OCI-LY3 (cell line): Measurements from ENCODE around the gene SQSTM1.

Experiments used
- H2AFZ ChIP-seq: fragments of 200-600, 300-600 bp; shearing (Covaris generic); 2 replicates; pipeline ENCODE4 v1.6.0; 2014; ENCODE audit warnings: antibody characterized with exemption, low read depth, low read length
- H3K27ac ChIP-seq: fragments of 200-600, 300-600 bp; sonication (generic); 2 replicates; pipeline ENCODE4 v1.5.1; 2014; ENCODE audit warnings: mild to moderate bottlenecking, low read length, moderate library complexity, mixed read lengths
- H3K27me3 ChIP-seq: fragments of 200-600, 300-600 bp; sonication (generic); 2 replicates; pipeline ENCODE4 v1.6.1; 2014; ENCODE audit warnings: low read depth, low read length, mixed read lengths
- H3K36me3 ChIP-seq: fragments of 200-600, 300-600 bp; sonication (generic); replicated peaks from 2 replicates; pipeline ENCODE3; 2014; ENCODE audit warnings: low read depth, low read length, mixed read lengths
- H3K4me1 ChIP-seq: fragments of 300-600, 200-600 bp; sonication (generic); 2 replicates; pipeline ENCODE4 v1.6.1; 2014; ENCODE audit warnings: low read length, mixed read lengths
- H3K4me2 ChIP-seq: fragments of 200-600, 300-600 bp; sonication (generic); 2 replicates; pipeline ENCODE4 v1.6.1; 2014; ENCODE audit warnings: low read length, mixed read lengths
- H3K4me3 ChIP-seq: fragments of 300-600, 200-600 bp; sonication (generic); 2 replicates; pipeline ENCODE4 v1.5.1; 2014; ENCODE audit warnings: antibody characterized with exemption, mild to moderate bottlenecking, low read length, moderate library complexity
- H3K79me2 ChIP-seq: fragments of 300-600, 200-600 bp; shearing (Covaris generic); 2 replicates; pipeline ENCODE4 v1.6.1; 2014; ENCODE audit warnings: mild to moderate bottlenecking, low read length, mixed read lengths
- H3K9ac ChIP-seq: fragments of 300-600, 200-600 bp; shearing (Covaris generic); 2 replicates; pipeline ENCODE4 v1.6.0; 2014; ENCODE audit warnings: mild to moderate bottlenecking, low read length, moderate library complexity
- H3K9me3 ChIP-seq: fragments of 200-600, 300-600 bp; shearing (Covaris generic); 2 replicates; pipeline ENCODE4 v1.6.1; 2014; ENCODE audit warnings: low read length, mixed read lengths; ENCODE audit not compliant: insufficient read depth
- H4K20me1 ChIP-seq: fragments of 200-600, 300-600 bp; sonication (generic); 2 replicates; pipeline ENCODE4 v1.6.1; 2016; ENCODE audit warnings: low read length, mixed read lengths; ENCODE audit not compliant: insufficient read depth
- CTCF ChIP-seq: fragments of 200-600, 300-600 bp; sonication (generic); IDR thresholded peaks from 2 replicates; pipeline ENCODE4 v1.5.1; 2014; ENCODE audit warnings: antibody characterized with exemption, low read length, low read depth
- EZH2phosphoT487 ChIP-seq: fragments of 200-600 bp; shearing (Covaris generic); IDR thresholded peaks from 2 replicates; pipeline ENCODE4 v1.6.1; 2018; ENCODE audit warnings: antibody characterized with exemption, mixed run types, low read depth

Gene SQSTM1

GRCh38 chr5:179796877-179797608 lies 23.7 kb upstream of the SQSTM1 start:
- TF ChIP-seq EZH2phosphoT487 (no peak), CTCF (no peak)
- Histone ChIP-seq H3K9ac (peak overlapping the region; percentile 76; the same call in 1 of the 2 replicates), H3K4me3 (peak overlapping the region; percentile 90), H2AFZ (no peak overlapping the region), H4K20me1 (no peaks in the 10 kb centered on the region), H3K4me1 (peaks cover 14% of the 10 kb centered on the region), H3K27ac (no peak overlapping the region), H3K79me2 (no peaks in the 10 kb centered on the region), H3K36me3 (peaks cover 21% of the 10 kb centered on the region), H3K9me3 (no peaks in the 10 kb centered on the region), H3K4me2 (peak overlapping the region; percentile 83), H3K27me3 (no peaks in the 10 kb centered on the region)

- Histone ChIP-seq H4K20me1 (no peaks in the 10 kb centered on the region), H3K27ac (no peak overlapping the region), H3K36me3 (peaks cover 21% of the 10 kb centered on the region), H3K79me2 (no peaks in the 10 kb centered on the region), H3K4me3 (no peak overlapping the region), H3K9me3 (no peaks in the 10 kb centered on the region), H3K4me1 (peaks cover 14% of the 10 kb centered on the region), H3K9ac (no peak overlapping the region), H2AFZ (no peak overlapping the region), H3K4me2 (no peak overlapping the region), H3K27me3 (no peaks in the 10 kb centered on the region)
- TF ChIP-seq CTCF (no peak), EZH2phosphoT487 (no peak)
Measured at GRCh38 chr5:179797741-179798140, 23.0 kb upstream of the SQSTM1 start.

GRCh38 chr5:179798144-179798770 lies 22.4 kb upstream of the SQSTM1 start:
- no peak overlapping the region for H3K27ac ChIP-seq
- peaks cover 14% of the 10 kb centered on the region for H3K4me1 ChIP-seq

More at GRCh38 chr5:179798144-179798770, 22.4 kb upstream of the SQSTM1 start:
- TF ChIP-seq CTCF (no peak), EZH2phosphoT487 (no peak)
- Histone ChIP-seq H3K36me3 (peaks cover 21% of the 10 kb centered on the region), H2AFZ (no peak overlapping the region), H3K27me3 (no peaks in the 10 kb centered on the region), H3K9ac (no peak overlapping the region), H3K4me3 (no peak overlapping the region), H3K79me2 (no peaks in the 10 kb centered on the region), H4K20me1 (0 out of 2 replicates have a peak, but pooled peaks cover 2% of the 10 kb centered on the region), H3K4me2 (no peak overlapping the region), H3K9me3 (no peaks in the 10 kb centered on the region)
